ENCODE measurements around the gene NLGN1.
"Not testable (repeated sequence)": the region's sequence is repeated elsewhere in the genome, so short reads cannot be mapped to it uniquely, and the experiment has no call there.

The NLGN1 gene

DNA sequence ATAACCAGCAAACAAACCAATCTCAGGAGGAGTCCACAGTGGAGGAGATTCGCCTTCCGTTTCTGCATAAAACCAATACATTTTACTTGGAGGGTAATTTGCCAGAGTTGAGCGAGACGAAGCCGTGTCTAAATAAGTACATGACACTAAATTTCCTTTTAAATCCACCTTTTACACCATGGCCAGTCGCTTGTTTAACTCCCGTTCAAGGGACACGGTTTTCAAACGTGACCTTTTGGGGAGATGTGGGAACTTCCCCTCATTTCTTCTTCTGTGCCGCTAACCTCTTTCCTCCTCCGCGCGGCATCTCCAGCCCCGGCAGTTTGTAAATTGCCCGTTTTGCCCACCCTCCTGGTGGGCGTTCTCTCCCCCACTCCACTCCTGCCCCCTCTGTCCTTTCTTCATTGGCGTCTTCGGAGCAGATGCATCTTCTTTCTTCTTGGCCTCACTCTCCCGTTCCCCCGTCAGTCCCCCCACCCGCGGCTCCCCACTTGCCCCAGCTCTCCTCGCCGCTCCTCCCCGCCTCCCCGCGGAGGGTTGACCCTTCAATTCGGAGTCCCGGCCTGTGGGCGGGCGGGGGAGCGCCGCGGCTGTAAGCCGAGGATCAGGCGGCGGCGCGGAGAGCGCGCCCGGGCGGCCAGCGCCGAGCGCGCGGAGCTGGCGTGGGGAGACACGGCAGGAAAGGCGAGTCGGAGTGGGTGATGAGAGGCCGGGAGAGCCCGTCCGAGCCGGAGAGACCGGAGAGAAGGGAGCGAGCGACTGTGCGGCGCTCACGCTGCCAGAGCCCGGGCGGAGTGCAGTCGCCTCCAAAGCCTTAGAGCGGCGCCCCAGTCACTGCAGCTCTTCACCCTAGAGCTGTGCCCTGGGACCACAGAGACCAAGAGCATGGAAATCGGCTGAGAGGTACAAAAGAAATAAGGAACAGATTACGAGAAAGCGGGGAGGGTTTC lies at the start of gene NLGN1:
Gene NLGN1 (plus strand): TSS at position 584 of the 950 bp plus-strand sequence.
- FAIRE-seq (no peak), DNase-seq (ENCODE audit: insufficient read length, low spot score) (peak; percentile 17)

- no peak for FAIRE-seq
- no peak for DNase-seq (ENCODE audit: insufficient read length, low spot score)
Observed at GRCh38 chr3:173351886-173352285, 45.7 kb upstream of the NLGN1 start.

GRCh38 chr3:173353137-173353536 lies 44.4 kb upstream of the NLGN1 start:
- DNase-seq (ENCODE audit: insufficient read length, low spot score); FAIRE-seq: not testable (repeated sequence)

DNA sequence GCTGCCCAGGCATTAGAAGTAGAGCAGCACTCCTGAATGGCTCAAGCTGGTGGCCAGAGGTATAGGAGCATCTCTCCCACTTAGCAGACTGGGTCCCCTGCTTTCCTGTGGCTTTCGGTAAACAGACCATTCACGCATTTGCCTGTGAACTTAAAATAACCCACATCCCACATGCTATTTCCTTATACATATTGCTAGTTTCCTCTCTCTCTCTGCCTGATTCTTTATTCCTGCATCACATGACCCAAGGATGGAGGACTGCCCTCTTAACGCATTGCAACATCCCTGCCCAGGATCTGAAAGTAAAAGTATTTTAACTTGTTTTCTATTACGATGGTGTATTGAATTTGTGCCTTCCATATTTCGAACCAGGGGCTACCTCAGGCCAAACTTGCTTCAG lies 43.4 kb upstream of the NLGN1 start:
- no peak for FAIRE-seq
- DNase-seq (ENCODE audit: insufficient read length, low spot score) = no peak

- FAIRE-seq (no peak), DNase-seq (ENCODE audit: insufficient read length, low spot score) (no peak)
Observed at GRCh38 chr3:173371848-173372487, 25.6 kb upstream of the NLGN1 start.

DNA sequence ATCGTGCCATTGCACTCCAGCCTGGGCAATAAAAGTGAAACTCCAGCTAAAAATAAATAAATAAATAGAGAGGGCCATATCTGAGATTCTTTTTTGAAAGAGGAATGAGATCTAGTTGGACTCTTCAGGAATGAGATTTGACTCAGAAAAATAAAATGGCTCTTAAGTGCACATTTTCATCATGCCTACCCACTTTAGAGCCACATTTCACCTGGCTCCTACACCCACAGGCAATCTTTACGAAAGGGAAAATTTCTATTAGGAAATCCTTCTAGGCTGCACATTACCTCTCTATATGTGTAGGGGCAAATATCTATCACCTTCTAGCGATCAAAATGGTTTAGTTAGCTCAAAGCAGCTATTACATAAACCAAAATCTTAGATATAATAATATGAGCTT lies 16.9 kb upstream of the NLGN1 start:
- DNase-seq (ENCODE audit: insufficient read length, low spot score) (no peak), FAIRE-seq (no peak)

DNA sequence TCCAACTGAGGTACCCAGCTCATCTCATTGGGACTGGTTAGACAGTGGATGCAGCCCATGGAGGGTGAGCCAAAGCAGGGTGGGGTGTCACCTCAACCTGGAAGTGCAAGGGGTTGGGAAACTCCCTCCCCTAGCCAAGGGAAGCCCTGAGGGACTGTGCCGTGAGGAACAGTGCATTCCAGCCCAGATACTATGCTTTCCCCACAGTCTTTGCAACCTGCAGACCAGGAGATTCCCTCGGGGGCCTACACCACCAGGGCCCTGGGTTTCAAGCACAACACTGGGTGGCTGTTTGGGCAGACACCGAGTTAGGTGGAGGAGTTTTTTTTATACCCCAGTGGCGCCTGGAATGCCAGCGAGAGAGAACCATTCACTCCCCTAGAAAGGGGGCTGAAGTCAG lies 15.6 kb upstream of the NLGN1 start:
- not testable (repeated sequence) for DNase-seq (ENCODE audit: insufficient read length, low spot score); FAIRE-seq

GRCh38 chr3:173395073-173395411 lies 2.5 kb upstream of the NLGN1 start:
- FAIRE-seq = no peak
- no peak for DNase-seq (ENCODE audit: insufficient read length, low spot score)

DNA sequence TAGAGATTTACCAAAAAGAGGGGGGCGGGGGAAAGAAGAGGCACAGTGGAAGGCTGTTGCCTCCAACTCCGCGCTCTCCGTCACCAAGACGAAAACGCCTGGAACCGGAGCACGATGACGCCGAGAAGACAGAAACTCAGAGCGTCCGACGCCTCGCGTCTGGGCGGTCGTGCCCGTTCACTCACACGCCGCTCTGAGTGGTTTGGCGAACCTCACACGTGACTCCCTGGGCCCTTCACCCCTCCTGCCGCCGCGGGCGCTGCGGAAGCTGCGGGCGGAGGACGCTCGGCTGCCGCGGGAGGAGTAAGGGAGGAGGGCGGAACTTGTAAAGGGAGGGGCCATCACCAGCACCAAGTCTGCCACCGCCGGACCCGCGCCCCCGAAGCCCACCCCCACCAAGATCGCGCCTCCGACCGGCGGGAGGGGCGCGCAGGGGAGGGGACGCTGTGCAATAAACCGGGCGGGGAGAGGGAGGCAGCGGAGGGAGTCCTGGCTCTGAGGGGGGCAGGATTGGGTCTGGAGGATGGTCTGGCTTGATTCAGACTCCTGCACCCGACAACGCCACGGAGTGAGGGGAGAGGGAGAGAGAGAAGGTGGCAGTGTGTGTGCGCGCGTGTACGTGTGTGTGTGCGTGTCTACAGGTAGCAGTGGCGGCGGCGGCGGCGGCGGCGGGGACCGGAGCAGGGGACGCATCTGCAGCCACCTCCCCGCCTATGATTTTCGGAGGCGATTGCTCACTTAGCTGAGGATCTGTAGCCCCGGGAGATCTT lies 1.9 kb upstream of the NLGN1 start:
- DNase-seq (ENCODE audit: insufficient read length, low spot score) (peak; percentile 65), FAIRE-seq (peak; percentile 49)

- FAIRE-seq (no peak), DNase-seq (ENCODE audit: insufficient read length, low spot score) (no peak)
Observed at GRCh38 chr3:173396191-173397041, 1.1 kb upstream of the NLGN1 start.

DNA sequence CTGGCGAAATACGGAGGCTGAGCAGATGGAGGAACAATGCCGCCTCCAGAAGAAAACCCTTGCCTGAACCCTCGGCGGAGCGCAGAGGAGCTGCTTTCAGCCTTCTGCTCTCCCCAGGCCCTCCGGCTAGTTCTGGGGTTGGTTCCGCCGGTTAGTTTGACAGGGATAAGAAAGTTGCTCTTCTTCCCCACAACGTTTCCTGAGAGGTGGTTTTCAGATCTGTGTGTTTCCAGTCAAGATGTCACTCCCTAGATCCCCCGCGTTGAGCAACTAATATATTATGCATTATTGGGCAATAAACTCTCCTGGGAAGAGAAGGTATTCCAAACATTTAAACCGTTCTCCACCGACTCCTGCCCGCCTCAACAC lies 551 bp downstream of the NLGN1 start:
- no peak for FAIRE-seq
- DNase-seq (ENCODE audit: insufficient read length, low spot score) = peak; percentile 2

GRCh38 chr3:173399044-173399443 lies 1.5 kb downstream of the NLGN1 start:
- FAIRE-seq (no peak), DNase-seq (ENCODE audit: insufficient read length, low spot score) (no peak)

GRCh38 chr3:173401369-173401768 lies 3.8 kb downstream of the NLGN1 start:
- FAIRE-seq (no peak), DNase-seq (ENCODE audit: insufficient read length, low spot score) (no peak)

GRCh38 chr3:173402656-173403055 lies 5.1 kb downstream of the NLGN1 start:
- no peak for FAIRE-seq
- no peak for DNase-seq (ENCODE audit: insufficient read length, low spot score)

GRCh38 chr3:173403376-173403775 lies 5.8 kb downstream of the NLGN1 start:
- DNase-seq (ENCODE audit: insufficient read length, low spot score) (no peak), FAIRE-seq (no peak)

- FAIRE-seq (no peak), DNase-seq (ENCODE audit: insufficient read length, low spot score) (no peak)
Observed at GRCh38 chr3:173404156-173404555, 6.6 kb downstream of the NLGN1 start.

- FAIRE-seq = no peak
- no peak for DNase-seq (ENCODE audit: insufficient read length, low spot score)
Observed at GRCh38 chr3:173410436-173410835, 12.9 kb downstream of the NLGN1 start.

DNA sequence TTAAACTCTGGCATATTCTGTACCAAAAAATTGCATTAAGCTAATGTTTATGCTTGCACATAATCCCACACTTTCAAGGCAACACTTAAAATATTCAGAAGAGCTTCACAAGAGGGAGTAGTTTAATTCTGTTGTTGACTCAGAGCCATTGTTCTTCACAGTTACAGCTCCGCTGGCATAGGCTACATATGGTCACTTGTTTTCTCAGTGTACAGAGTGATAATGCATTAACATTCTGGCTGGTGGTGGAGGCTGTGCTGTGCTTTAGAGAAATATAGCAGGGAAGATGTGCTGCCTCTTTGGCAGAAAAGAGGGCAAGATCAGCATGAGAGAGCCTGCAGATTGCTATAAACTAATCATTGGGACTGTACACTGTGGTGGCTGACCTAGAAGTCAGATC lies 13.3 kb downstream of the NLGN1 start:
- no peak for FAIRE-seq

GRCh38 chr3:173411375-173411973 lies 13.9 kb downstream of the NLGN1 start:
- DNase-seq (ENCODE audit: insufficient read length, low spot score) = peak; percentile 30
- FAIRE-seq = no peak

More for the DNA sequence above, 13.3 kb downstream of the NLGN1 start:
- no peak for DNase-seq (ENCODE audit: insufficient read length, low spot score)

DNA sequence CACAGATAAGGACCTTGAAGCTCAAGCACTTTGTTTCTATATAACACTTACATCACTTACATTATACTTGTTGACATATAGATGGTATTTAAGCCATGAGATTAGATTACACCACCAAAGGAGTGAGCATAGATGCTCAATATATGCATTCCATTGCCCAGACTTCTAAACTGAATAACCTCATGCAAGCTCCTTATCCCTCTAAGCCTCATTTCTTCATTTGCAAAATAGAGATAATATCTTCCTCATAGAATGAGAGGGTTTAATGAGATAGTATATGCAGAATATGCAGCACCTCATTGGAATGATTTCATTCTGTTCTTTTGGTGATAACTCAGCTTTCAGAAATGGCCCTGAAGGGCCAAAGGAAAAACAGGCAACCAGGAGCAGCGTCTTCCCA lies 18.5 kb downstream of the NLGN1 start:
- FAIRE-seq = no peak
- no peak for DNase-seq (ENCODE audit: insufficient read length, low spot score)

Data from HTR-8/SVneo (cell line).